Stimulated activated CD8-positive, alpha-beta memory T cell treated with anti-CD3 and anti-CD28 coated beads, Interleukin-15, amount 100 ng/mL, for 24 hours (primary cell): Measurements from ENCODE around the gene HOXC5.
A peak's percentile ranks its signal among the peaks of the same experiment; 100 is the strongest.

Experiments
- DNase-seq: peaks from one replicate; pipeline ENCODE4 v3.0.0-alpha.2; 2020; ENCODE audit warnings: low read depth

Gene HOXC5

GRCh38 chr12:54006559-54007220 is 26.2 kb upstream of the HOXC5 start:
- DNase-seq = no peak

DNA sequence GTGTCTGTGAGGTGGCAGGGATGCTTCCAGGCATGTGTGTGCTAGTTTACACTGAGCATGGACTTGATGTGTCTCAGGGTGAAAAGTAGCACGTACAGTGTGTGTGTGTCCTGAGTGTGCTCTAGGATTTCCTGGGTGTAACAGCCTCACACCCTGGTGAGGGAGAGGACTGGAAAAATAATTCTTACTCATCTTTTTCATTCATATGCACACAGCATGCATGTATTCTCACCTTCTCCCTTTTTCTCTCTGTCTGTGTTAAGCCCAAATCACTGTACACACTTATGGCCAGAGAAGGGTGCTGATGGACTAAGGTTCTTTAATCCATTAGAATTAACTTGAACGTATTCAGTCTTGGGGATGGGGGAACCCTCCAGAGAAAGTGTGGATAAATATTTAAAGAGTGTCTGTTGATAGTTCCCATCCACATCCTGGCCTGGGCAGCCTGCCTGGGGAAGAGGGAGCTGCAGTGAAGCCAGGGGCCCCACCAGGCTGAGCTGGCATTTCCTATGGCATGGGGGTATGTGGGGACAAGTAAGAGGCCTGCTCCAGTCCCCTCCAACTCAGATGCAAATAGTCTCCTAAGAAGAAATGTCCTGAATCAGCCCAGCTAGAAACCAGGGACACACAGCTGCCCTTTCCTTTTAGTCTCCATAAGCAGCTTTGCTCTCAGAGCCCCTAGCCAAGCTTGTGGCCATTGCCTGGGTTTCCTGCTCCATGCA is 25.2 kb upstream of the HOXC5 start:
- no peak for DNase-seq

DNA sequence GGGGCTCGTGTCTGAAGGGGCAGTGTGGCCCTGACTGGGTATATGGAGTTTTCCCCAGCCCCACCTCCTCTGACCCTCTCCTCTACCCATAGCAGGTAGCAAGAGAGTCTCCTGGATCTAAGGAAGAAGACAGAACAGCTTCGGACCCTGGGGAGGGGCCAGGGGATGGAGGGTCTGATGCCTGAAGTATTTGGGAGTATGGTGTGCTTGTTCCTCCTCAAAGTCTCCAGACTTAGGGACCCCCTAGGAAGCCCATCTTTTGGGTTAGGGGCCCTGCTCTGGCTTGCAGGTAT is 24.6 kb upstream of the HOXC5 start:
- DNase-seq = no peak

DNA sequence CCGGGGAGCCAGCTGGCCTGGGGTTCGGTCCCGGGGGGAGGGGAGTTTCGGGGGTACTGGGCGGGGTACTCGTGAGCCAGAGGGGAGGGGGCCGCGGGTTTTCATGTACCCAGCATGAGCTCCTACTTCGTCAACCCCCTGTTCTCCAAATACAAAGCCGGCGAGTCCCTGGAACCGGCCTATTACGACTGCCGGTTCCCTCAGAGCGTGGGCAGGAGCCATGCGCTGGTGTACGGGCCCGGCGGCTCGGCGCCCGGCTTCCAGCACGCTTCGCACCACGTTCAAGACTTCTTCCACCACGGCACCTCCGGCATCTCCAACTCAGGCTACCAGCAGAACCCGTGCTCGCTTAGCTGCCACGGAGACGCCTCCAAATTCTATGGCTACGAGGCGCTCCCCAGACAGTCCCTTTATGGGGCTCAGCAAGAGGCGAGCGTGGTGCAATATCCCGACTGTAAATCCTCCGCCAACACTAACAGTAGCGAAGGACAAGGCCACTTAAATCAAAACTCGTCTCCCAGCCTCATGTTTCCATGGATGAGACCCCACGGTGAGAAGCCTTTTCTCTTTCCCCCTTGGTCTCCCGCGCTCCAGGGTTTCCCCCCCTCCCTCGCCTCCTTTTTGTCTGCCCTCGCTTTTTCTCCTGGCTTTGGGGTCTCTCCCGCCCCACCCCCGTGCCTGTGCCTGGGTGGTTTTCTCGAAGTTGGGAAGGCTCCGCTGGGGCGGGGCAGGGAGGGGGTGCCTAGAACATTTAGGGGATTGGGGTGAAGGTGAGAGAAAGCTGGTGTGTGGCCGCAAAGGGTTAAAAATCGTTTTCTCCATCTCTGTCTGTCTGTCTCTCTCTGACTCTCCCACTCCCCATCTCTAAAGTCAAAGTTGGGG is 23.4 kb upstream of the HOXC5 start:
- DNase-seq = no peak

- no peak for DNase-seq
Observed at GRCh38 chr12:54010053-54010971, 22.5 kb upstream of the HOXC5 start.

- no peak for DNase-seq
Observed at GRCh38 chr12:54010972-54011664, 21.7 kb upstream of the HOXC5 start.

GRCh38 chr12:54011665-54012532 is 21.0 kb upstream of the HOXC5 start:
- DNase-seq = no peak

DNA sequence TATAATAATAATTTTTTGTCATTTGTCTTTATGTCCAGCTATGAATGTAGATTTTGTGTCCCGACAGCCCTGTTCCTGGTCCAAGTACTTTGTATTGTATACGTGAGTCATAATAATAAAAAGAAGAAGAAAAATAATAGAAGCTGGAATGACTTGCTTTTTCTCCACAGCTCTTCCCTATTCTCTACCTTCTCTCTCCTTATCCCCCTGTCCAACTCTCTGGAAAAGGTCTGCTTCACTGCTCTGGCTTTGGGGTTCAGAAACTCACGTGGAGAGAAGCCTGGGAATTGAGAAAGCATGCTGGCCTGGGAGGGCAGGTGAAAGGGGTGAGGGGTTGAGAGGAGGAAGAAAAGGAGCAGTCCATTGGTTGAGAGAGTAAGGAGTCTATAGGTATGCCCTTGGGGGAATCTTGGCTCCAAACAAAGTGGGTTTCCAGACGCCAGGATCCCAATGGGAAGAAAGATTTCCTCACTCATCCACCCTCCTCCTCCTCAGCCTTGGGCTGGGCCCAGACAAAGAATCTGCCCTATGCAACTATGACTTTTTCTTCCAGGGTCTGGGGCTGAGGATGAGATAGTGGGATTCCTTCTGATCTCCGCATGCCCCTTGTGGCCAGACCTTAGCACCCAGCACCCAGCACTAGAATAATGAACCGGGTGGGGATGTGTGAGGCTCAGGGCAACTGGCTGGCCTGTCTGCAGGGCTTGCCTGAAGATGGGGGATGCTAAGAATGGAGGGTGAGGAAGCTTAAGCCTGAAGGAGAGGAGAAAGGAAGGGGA is 20.0 kb upstream of the HOXC5 start:
- DNase-seq = no peak

DNA sequence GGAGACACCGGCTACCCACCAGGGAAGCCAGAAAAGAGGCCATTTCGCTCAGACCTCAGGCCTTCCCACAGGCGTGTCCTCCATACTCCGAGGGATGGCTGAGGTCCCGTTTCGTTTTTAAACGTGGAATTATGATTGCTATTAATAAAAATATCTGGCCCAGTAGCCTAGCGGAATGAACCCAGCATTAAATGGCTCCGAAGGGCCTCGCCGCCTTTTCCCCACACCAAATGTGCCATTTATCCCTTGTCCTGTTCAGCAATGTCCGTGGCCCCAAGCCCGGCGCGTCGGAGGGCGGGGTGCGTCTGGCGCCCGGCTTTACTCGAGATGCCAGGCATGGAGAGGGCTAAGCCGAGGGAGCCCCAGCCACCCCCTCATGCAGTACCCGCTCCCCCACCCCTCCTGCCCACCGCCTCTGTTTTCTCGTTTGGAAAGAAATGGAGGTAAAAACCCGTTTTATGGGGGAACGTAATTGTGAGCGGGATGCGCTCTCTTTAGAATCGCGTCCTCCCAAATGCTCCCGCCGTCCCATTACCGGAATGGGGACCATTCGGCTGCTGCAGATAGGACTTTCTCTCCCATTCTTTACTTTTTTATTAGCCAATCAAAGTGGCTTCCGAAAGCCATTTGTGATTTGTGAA is 18.4 kb upstream of the HOXC5 start:
- DNase-seq = no peak

DNA sequence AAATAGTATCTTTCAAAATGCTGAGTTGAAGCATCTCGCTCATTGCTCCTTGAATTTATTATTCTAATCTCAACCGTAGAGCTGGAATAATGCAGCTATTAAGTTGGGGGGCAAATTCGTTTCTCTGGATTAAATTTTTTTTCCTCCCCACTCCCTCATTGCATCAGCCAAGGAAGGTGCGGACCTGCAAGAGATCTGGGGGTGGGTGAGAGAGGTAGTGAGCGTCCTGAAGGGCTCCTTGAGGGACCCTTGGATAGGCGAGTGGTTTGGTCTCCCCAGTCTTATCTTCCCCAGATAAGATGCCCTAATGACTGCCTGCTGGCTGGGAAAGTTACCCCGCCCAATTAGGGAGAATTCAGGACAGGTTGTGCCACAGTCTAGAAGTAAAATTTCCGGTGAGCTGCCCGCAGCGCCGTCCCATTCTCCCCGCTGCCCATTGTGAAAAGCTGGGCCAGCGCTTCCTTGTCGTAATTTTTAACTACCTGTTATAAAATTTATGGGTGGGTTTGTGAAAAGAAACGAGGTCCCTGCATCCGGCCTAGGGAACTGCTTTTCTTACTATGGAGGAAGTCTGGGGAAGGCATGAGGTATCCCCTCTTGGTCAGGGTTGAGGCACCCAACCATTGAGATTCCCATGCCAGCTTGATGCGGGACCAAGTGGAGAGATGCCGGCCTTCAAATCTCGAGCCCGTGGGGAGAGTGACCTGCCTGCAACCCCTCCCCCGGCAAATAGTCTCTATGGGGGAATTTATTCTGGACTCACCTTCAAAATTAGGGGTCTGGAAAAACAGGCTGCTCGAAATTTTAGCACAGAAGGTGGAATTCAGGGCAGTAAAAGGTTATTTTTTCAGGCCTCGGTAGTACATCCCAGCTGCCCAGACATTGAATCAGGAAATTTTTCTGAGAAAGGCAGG is 17.6 kb upstream of the HOXC5 start:
- no peak for DNase-seq

GRCh38 chr12:54016051-54016450 is 16.8 kb upstream of the HOXC5 start:
- DNase-seq = no peak

GRCh38 chr12:54016478-54016964 is 16.3 kb upstream of the HOXC5 start:
- DNase-seq = no peak

DNA sequence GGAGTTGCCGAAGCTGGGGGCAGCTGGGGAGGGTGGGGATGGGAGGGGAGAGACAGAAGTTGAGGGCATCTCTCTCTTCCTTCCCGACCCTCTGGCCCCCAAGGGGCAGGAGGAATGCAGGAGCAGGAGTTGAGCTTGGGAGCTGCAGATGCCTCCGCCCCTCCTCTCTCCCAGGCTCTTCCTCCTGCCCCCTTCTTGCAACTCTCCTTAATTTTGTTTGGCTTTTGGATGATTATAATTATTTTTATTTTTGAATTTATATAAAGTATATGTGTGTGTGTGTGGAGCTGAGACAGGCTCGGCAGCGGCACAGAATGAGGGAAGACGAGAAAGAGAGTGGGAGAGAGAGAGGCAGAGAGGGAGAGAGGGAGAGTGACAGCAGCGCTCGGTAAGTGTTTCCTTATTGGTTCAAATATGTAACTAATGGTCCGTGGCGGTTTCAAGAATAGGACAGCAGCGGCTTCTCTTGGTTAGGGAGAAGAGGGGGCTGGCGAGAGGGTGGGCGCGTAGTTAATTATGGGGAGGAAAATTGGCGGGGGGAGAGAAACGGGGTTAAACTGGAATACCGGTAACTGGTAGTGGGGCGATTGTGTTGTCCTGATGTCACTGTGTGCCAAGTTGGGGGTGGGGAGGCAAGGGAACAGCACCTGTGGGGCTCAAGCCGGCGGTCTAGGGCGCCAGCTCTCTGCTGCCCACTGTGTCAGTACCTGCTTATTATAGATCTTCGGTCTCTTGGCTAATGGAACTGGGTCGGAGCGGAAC is 15.6 kb upstream of the HOXC5 start:
- no peak for DNase-seq

GRCh38 chr12:54017878-54018467 is 14.9 kb upstream of the HOXC5 start:
- DNase-seq = peak; percentile 42

GRCh38 chr12:54018468-54018984 is 14.3 kb upstream of the HOXC5 start:
- no peak for DNase-seq

- no peak for DNase-seq
Observed at GRCh38 chr12:54019091-54019811, 13.6 kb upstream of the HOXC5 start.
